CD4-positive, alpha-beta T cell treated with Interleukin-17A for 4 hours (primary cell): ENCODE data around the gene KIR2DL1.
"Not testable (repeated sequence)": the region's sequence is repeated elsewhere in the genome, so short reads cannot be mapped to it uniquely, and the experiment has no call there.

Source experiments
- DNase-seq: peaks from one replicate; pipeline ENCODE4 v3.0.0-alpha.2; 2020; ENCODE audit warnings: mixed read lengths

KIR2DL1 gene

GRCh38 chr19:54824416-54824815 lies 54.8 kb downstream of the KIR2DL1 start:
- DNase-seq, result not testable (repeated sequence)

- not testable (repeated sequence) for DNase-seq
Observed at GRCh38 chr19:54825326-54825725, 55.7 kb downstream of the KIR2DL1 start.

DNA sequence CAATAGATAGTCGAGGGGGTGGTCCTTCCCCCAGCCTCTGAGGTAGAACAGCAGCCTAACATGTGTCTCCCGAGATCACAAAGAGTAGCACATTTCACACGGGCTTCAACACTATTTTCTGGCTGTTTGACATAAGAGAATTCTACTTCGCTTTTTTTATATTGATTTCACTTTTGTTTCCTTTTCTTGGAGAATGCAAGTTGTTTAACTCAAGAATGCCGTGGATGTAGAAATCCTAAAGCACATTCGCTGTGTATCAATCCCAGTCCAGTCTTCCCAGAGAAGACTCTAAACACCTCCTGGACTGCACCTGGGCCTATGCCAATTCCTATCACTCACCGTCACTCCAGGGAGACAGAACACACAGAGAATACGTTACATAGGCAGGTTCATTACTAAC lies 58.5 kb downstream of the KIR2DL1 start:
- not testable (repeated sequence) for DNase-seq

DNA sequence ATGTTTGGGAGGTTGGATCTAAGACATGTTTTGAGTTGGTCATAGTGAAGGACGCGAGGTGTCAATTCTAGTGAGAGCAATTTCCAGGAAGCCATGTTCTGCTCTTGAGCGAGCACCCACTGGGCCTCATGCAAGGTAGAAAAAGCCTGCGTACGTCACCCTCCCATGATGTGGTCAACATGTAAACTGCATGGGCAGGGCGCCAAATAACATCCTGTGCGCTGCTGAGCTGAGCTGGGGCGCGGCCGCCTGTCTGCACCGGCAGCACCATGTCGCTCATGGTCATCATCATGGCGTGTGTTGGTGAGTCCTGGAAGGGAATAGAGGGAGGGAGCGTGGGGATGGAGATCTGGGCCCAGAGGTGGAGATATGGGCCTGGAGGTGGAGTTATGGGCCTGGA lies 62.9 kb downstream of the KIR2DL1 start, which contains the start of gene KIR2DS4:
KIR2DS4 (plus strand) TSS at position 181 of the 400 bp plus-strand sequence.
- DNase-seq, result not testable (repeated sequence)
